Large intestine (tissue), 3 donors: ENCODE measurements around the gene PCDHB6. TPM values are rescaled to one million over a fixed set of nuclear protein-coding genes. Genes with fewer than 3 reads are reported as not detected.
"Not testable (repeated sequence)": the region's sequence is repeated elsewhere in the genome, so short reads cannot be mapped to it uniquely, and the experiment has no call there.

Experiments used
- DNase-seq, 2 donors: peaks; one replicate each; pipeline versions ENCODE4 v3.0.0 to v3.0.0-alpha.2; 2013
- H3K27ac ChIP-seq: one replicate; pipeline ENCODE4 v1.5.1; 2013; ENCODE audit warnings: low read length
- H3K27me3 ChIP-seq: 2 replicates; pipeline ENCODE4 v1.6.1; 2013; ENCODE audit warnings: low read length; ENCODE audit not compliant: control insufficient read depth, insufficient read depth
- H3K36me3 ChIP-seq: 2 replicates; pipeline ENCODE4 v1.6.1; 2013; ENCODE audit warnings: low read length; ENCODE audit not compliant: control insufficient read depth, insufficient read depth
- H3K4me1 ChIP-seq: one replicate; pipeline ENCODE4 v1.6.1; 2013; ENCODE audit warnings: low read length; ENCODE audit not compliant: control insufficient read depth, insufficient read depth
- H3K4me3 ChIP-seq: one replicate; pipeline ENCODE4 v1.5.1; 2013; ENCODE audit warnings: low read length
- H3K9me3 ChIP-seq: one replicate; pipeline ENCODE4 v1.6.1; 2013; ENCODE audit warnings: mild to moderate bottlenecking, low read depth, low read length, moderate library complexity; ENCODE audit not compliant: control insufficient read depth
- WGBS: methylation state at CpG from one replicate; pipeline ENCODE4 v1.1.5; 2013; ENCODE audit warnings: low lambda C conversion rate; ENCODE audit not compliant: insufficient coverage; 5-methylcytosine and 5-hydroxymethylcytosine counted together
- polyA plus RNA-seq: library from polyadenylated mRNA; unstranded; fragments of 120-200 nt; gene quantifications from one replicate; pipeline ENCODE4 v1.2.1, GENCODE V29; 2013

PCDHB6 gene
- polyA plus RNA-seq, 1 donor: 0.96 TPM

GRCh38 chr5:141201646-141202045 is 51.8 kb downstream of the PCDHB6 start:
- not testable (repeated sequence) for H3K4me3 ChIP-seq, H3K27ac ChIP-seq, H3K36me3 ChIP-seq, H3K4me1 ChIP-seq, H3K27me3 ChIP-seq, DNase-seq
- WGBS: no CpG with 5 or more reads among the region's 35 CpGs
- H3K9me3 ChIP-seq: peaks cover 15% of the 10 kb centered on the region

Other genes with a start within 250 kb of the PCDHB6 start
- 1.2 TPM for gene PCDHAC1, start 223.8 kb upstream of the PCDHB6 start, polyA plus RNA-seq
- gene PCDHAC2, start 183.6 kb upstream of the PCDHB6 start, polyA plus RNA-seq: 2.4 TPM
- 0.31 TPM for gene PCDHB1, start 98.7 kb upstream of the PCDHB6 start, polyA plus RNA-seq
- 1.7 TPM for gene PCDHB2, start 55.4 kb upstream of the PCDHB6 start, polyA plus RNA-seq
- 1.1 TPM for gene PCDHB3, start 49.6 kb upstream of the PCDHB6 start, polyA plus RNA-seq
- 1.6 TPM for gene PCDHB4, start 28.2 kb upstream of the PCDHB6 start, polyA plus RNA-seq
- gene PCDHB5, start 14.9 kb upstream of the PCDHB6 start, polyA plus RNA-seq: 2.1 TPM
- gene PCDHB7, start 22.6 kb downstream of the PCDHB6 start, polyA plus RNA-seq: 1.3 TPM
- gene PCDHB8, start 27.7 kb downstream of the PCDHB6 start, polyA plus RNA-seq: 0.67 TPM
- gene PCDHB16, start 32.3 kb downstream of the PCDHB6 start, polyA plus RNA-seq: 1.1 TPM
- 0.73 TPM for gene PCDHB9, start 37.1 kb downstream of the PCDHB6 start, polyA plus RNA-seq
- gene PCDHB10, start 42.3 kb downstream of the PCDHB6 start, polyA plus RNA-seq: 2.9 TPM
- 1.1 TPM for gene PCDHB11, start 49.6 kb downstream of the PCDHB6 start, polyA plus RNA-seq
- gene PCDHB12, start 58.7 kb downstream of the PCDHB6 start, polyA plus RNA-seq: 1.2 TPM
- gene PCDHB13, start 63.9 kb downstream of the PCDHB6 start, polyA plus RNA-seq: 1.4 TPM
- gene PCDHB14, start 73.3 kb downstream of the PCDHB6 start, polyA plus RNA-seq: 2.7 TPM
- 3.0 TPM for gene PCDHB15, start 95.3 kb downstream of the PCDHB6 start, polyA plus RNA-seq
- gene SLC25A2, start 154.0 kb downstream of the PCDHB6 start, polyA plus RNA-seq: 0.04 TPM
- gene TAF7, start 170.7 kb downstream of the PCDHB6 start, polyA plus RNA-seq: 88.9 TPM
- 0.30 TPM for gene PCDHGA1, start 180.5 kb downstream of the PCDHB6 start, polyA plus RNA-seq
- gene PCDHGA2, start 188.7 kb downstream of the PCDHB6 start, polyA plus RNA-seq: 1.3 TPM
- 0.96 TPM for gene PCDHGA3, start 193.8 kb downstream of the PCDHB6 start, polyA plus RNA-seq
- gene PCDHGB1, start 200.0 kb downstream of the PCDHB6 start, polyA plus RNA-seq: 0.52 TPM
- gene PCDHGA4, start 205.0 kb downstream of the PCDHB6 start, polyA plus RNA-seq: 0.79 TPM
- 1.0 TPM for gene PCDHGB2, start 209.9 kb downstream of the PCDHB6 start, polyA plus RNA-seq
- 1.5 TPM for gene PCDHGA5, start 214.1 kb downstream of the PCDHB6 start, polyA plus RNA-seq
- 0.85 TPM for gene PCDHGB3, start 220.2 kb downstream of the PCDHB6 start, polyA plus RNA-seq
- gene PCDHGA6, start 223.8 kb downstream of the PCDHB6 start, polyA plus RNA-seq: 1.9 TPM
- 0.69 TPM for gene PCDHGA7, start 232.7 kb downstream of the PCDHB6 start, polyA plus RNA-seq
- gene PCDHGB4, start 237.6 kb downstream of the PCDHB6 start, polyA plus RNA-seq: 1.4 TPM
- 0.19 TPM for gene PCDHGA8, start 242.6 kb downstream of the PCDHB6 start, polyA plus RNA-seq
- gene PCDHGB5, start 247.9 kb downstream of the PCDHB6 start, polyA plus RNA-seq: 1.8 TPM